Measurements from ENCODE around the gene FMNL2.

The FMNL2 gene

GRCh38 chr2:152623775-152624174 lies 288.8 kb downstream of the FMNL2 start:
- no peak for DNase-seq

- no peak for DNase-seq
Observed at GRCh38 chr2:152624805-152625204, 289.8 kb downstream of the FMNL2 start.

- DNase-seq: no peak
Observed at GRCh38 chr2:152626911-152627339, 292.0 kb downstream of the FMNL2 start.

- no peak for DNase-seq
Observed at GRCh38 chr2:152627351-152627957, 292.5 kb downstream of the FMNL2 start.

GRCh38 chr2:152629202-152629601 lies 294.2 kb downstream of the FMNL2 start:
- DNase-seq: no peak

- DNase-seq: no peak
Observed at GRCh38 chr2:152630466-152630865, 295.5 kb downstream of the FMNL2 start.

- no peak for DNase-seq
Observed at GRCh38 chr2:152632736-152633135, 297.8 kb downstream of the FMNL2 start.

- DNase-seq: peak; percentile 42
Observed at GRCh38 chr2:152635635-152636298, 300.8 kb downstream of the FMNL2 start.

DNA sequence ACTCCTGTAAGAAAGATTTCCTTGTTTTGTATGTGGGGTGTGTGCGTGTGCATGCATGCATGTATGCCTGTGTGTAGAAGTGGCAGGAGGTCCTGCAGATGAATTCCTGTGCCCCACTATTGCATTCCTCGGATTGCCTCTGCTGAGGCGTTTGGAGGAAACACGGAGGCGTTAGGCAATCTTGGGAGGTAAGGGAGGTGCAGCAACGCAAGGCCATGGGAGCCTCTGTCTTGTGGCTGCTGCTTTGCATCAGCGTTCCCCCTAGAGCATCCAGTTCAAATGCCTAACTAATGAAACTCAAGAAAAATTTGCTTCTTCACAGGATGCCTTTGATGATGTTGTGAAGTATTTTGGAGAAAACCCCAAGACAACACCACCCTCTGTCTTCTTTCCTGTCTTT lies 302.3 kb downstream of the FMNL2 start:
- no peak for DNase-seq

GRCh38 chr2:152638056-152638455 lies 303.1 kb downstream of the FMNL2 start:
- DNase-seq: no peak

DNA sequence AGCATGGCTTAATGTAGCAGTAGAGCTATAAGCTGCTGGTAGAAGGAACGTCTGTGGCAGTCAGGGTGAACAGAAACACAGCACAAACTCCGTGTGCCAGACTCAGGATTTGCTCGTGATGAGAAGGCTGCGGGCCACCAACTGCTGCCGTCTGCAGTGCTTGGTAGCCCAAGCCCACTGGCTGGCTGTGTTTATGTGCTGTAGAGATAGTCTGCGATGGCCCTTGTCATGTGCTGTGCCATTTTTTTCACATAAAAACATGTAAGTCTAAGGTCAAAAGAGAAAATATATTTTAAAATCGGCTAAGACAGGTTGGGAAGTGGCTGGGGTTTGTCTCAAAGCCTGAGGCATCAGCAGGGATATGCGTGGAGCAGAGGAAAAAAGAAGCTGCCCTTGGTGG lies 303.6 kb downstream of the FMNL2 start:
- no peak for DNase-seq

DNA sequence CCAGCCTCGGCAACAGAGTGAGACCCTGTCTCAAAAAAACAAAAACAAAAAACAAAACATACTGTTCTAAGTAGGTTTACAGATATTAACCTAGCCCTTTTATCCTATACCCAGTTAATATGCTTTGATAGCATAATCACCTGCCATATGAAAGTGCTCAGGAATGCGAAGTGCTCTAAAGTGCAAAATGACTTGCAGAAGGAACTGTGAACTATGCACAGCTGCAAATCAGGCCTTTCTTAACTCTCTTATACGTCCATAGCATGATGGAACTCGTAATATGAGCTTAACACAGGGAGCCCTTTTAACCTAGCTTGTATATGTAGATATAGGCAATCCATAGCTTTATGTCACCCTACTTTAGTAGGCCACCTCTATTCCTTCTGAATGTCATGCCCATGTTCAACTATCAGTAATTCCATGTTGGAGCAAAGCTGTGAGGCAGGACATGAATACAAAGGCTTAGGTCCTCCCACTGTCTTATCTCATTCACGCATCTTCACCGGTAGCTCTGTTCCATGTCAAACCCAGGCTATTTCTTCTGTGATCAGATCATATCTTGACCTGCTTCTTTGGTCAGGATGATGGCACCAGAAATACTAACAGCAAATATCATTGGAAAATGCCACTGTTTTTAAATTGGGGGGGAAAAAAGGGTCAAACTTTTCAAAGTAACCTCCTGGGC lies 309.4 kb downstream of the FMNL2 start:
- DNase-seq: no peak

DNA sequence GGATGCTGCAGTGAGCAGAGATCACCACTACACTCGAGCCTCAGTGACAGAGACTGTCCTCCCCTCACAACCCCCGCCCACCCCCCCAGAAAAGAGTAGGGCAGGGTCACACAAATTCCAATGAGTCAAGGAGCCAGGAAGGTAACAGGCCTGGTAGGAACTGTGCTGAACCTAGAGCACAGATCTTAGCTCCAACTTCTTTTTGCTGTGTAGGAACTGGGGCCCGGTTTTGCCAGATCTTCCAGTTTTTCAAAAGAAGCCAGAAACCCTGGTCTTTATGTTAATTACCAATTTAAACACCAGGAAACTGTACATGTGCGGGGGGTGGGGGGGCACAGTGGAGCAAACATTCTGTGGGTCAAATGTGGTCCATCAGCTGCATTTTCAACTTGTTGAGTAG lies 311.3 kb downstream of the FMNL2 start:
- DNase-seq: no peak

DNA sequence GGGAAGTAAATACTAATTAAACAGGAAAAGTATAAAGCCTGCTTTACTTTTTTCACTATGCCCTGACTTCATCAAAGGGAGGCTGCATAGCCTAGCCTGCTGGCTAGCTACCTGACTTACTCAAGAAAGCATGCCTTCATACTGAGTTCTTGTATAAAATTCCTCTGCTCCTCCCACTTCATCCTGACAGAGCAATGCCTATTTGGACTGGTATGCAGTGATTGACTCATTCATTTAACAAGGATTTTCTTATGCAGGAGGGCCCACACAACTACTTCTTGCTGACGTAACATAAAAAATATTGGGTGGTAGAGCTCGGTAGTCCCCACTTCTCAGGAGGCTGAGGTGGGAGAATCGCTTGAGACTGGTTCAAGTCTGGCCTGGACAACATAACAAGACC lies 311.8 kb downstream of the FMNL2 start:
- no peak for DNase-seq

DNA sequence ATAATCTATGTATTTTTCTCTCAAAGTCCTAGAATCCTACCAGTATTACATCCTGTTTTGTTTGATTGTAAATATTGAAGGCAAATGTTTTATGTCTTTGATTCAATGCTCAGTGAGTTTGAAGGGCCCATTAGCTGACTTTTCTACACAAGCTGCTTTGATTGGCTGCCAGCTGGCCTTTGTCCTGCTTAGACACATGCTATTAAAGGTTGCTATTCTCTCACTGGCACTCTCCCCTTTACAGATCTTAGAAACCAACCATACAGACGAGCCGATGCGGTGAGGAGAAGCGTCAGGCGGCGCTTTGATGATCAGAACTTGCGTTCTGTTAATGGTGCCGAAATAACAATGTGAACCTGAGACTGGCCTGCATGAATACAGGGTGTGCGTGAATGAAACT lies 312.6 kb downstream of the FMNL2 start:
- no peak for DNase-seq

DNA sequence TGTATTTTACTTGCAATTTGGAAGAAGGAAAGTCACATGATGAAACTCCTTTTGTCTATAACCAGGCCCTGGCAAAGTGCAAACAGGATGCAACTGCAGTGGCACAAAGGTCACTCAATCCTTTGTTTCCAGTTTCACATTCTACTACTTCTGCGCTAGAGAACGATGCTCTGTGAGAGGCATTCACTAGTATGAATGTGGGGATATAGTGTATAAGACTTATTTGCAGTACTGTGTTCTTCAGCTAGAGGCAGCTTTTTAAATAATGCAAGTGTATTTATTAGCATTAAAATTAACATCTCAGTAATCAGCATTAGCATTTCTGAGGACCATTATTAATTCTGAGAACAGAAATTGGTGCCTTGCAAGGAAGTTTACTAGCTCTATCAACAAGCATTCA lies 313.4 kb downstream of the FMNL2 start:
- no peak for DNase-seq

- DNase-seq: no peak
Observed at GRCh38 chr2:152649997-152650396, 315.0 kb downstream of the FMNL2 start.

- no peak for DNase-seq
Observed at GRCh38 chr2:152650768-152651371, 315.9 kb downstream of the FMNL2 start.

GRCh38 chr2:152651834-152652233 lies 316.9 kb downstream of the FMNL2 start:
- no peak for DNase-seq

- no peak for DNase-seq
Observed at GRCh38 chr2:152655880-152656279, 320.9 kb downstream of the FMNL2 start.

- no peak for DNase-seq
Observed at GRCh38 chr2:152657043-152657442, 322.1 kb downstream of the FMNL2 start.

- no peak for DNase-seq
Observed at GRCh38 chr2:152658221-152658620, 323.2 kb downstream of the FMNL2 start.

- DNase-seq: no peak
Observed at GRCh38 chr2:152661076-152661475, 326.1 kb downstream of the FMNL2 start.

DNA sequence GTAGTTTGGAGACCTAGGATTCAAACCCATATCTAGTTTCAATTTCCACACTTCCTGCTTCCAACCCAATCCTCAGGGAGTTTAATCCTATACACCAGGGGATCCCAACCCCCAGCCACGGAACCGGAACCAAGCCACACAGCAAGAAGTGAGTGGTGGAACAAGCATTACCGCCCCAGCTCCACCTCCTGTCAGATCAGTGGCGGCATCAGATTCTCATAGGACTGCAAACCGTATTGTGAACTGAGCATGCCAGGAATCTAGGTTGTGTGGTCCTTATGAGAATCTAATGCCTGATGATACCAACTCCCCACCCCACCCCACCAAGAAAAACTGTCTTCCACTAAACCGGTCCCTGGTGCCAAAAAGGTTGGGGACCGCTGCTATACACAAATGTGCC lies 329.8 kb downstream of the FMNL2 start:
- no peak for DNase-seq
